NCI-H128 (cell line): ENCODE data around the gene LIF.
"Not testable (repeated sequence)": the region's sequence is repeated elsewhere in the genome, so short reads cannot be mapped to it uniquely, and the experiment has no call there.

Experiments used
- DNase-seq: peaks from one replicate; lab custom pipeline; 2025; ENCODE audit not compliant: unreplicated experiment; lab: John Stamatoyannopoulos, UW

The LIF gene

GRCh38 chr22:30228509-30229359 lies 17.8 kb downstream of the LIF start:
- DNase-seq = no peak

DNA sequence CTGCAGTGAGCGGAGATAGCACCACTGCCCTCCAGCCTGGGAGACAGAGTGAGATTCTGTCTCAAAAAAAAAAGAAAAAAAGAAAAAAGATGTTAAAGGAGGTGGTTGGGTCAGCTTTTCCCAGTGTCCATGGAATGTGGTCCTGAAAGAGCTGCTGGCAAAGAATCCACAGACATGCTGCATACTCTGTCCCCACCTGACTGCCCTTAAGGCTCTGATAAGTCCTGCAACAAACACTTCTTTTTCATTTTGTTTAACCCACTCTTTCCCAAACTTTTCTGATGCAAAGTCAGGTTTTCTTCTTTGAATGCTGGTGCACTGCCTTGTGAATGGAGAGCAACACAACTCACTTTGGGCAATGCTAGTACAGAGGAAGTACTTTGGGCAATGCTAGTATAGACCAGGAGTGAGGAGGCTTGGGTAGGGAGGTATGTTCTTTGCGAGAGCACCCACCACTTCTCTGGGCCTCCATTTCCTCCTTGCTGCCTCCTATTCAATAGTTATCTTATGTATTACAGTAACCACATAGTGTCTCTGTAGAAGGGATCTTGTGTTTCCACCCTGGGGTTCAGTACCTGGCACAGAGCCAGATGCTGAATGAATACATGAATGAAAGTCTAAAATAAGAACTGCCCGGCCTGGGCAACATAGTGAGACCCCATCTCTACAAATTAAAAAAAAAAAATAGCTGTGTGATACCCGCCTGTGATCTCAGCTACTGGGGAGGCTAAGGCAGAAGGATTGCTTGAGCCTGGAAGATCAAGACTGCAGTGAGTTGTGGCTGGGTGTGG lies 18.9 kb downstream of the LIF start:
- DNase-seq = no peak

DNA sequence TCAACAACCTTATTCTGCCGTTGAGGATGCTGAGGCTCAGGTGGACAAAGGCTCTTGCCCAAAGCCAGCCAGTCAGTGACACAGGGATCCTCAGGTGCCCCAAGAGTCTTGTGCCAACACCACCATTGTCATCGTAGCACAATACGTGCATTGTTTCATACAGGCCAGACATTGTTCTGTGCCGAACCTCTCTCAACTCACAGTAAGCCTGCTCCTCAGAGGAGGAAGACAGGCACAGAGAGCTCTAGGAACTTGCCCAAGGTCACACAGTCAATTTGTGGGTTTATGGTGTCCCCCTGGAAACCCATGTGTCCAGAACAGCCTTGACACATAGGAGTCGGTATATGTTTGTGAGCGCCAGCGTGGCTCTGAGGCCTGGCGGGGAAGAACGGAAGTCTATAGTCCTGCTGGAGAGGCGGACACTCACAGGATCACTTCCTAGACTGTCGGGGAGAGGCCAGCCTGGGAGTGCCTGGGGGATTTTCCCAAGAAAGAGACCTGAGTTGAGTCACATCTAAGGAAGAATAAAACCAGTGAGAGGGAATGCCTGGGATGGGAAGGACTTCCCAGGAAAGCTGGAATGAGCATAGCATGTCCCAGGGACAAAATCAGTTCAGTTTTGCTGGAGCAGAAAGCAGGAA lies 20.2 kb downstream of the LIF start:
- no peak for DNase-seq

DNA sequence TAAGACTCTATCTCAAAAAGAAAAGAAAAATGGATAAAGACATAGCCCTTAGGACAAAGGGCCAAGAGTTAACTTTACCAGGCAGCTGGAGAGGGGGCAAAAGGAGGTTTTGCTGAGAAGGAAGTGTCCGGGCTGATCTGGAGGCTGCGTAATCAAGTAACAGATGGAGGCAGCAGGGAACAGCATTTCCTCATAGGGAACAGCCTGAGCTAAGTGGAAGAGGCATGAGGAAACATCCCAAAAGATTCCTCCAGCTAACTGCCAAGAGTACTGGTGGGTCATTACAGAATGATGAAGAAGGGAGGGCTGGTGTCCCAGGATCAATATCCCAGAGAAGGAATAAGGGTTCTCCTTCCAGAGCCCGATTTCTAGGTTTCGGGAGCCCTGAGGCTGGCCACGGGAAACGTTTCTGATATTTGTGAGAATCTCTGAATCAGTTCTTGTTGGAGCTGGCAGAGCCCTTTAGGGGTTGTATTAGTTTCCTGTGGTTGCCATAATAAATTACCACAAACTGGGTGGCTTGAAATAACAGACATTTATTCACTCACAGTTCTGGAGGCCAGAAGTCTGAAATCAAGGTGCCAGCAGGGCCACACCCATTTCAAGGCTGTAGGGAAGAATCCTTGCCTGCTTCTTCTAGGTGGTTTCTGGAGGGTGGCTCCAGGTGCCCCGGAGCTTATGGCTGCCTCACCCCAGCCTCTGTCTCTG lies 21.2 kb downstream of the LIF start:
- no peak for DNase-seq

DNA sequence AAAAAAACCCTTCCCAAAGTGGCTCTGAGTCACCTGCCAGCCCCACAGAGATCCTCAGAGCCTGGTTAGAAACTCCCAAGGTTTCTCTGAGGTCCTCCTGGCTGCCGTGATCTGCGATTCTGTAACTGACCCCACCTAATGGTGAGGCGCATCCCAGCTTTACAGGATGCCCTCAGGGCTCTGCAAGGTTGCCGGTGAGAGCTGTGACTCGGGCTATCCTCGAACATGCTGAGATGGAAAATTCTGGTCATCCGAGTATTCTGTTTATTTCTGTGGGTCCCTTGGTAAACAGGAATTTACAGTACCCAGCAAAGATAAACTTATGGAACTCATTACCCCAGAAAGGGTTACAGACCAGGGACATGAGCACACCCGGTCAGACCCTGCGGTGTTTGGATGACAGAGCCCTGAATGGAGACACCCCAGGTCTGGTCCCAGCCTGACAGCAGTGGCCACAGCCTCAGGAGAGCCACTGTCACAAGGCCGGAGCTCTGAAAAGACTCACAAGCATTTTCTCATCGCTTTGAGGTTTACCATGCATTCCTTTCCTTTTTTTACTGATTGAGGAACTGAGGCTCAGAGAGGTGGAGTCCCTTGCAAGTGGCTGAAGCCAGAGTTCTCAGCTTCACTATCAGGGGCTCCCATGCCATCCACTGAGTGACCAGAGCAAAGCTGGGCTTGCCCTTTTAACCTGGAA lies 22.2 kb downstream of the LIF start:
- no peak for DNase-seq

DNA sequence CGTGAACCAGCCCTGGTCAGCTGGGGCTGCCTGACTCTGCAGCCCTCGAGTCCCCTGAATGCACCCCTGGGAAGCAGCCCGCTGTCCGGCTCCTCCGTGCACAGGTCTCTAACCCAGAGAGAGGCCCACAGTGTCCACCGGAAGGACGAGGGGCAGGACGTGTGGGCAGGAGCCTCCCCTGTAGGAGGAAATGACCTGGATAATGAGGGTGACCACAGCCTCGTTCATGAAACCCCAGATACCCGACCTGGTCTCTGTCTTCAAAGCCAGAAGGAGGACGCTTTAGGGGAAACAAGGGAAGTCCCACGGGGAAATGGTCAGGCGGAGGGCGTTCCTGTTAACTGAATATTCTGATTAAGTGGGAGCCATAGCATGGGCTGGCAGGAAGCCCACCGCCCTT lies 23.3 kb downstream of the LIF start:
- DNase-seq = no peak

GRCh38 chr22:30222321-30222720 lies 24.2 kb downstream of the LIF start:
- no peak for DNase-seq

GRCh38 chr22:30221121-30221992 lies 25.2 kb downstream of the LIF start:
- no peak for DNase-seq

- DNase-seq = no peak
Observed at GRCh38 chr22:30220338-30221012, 26.1 kb downstream of the LIF start.

DNA sequence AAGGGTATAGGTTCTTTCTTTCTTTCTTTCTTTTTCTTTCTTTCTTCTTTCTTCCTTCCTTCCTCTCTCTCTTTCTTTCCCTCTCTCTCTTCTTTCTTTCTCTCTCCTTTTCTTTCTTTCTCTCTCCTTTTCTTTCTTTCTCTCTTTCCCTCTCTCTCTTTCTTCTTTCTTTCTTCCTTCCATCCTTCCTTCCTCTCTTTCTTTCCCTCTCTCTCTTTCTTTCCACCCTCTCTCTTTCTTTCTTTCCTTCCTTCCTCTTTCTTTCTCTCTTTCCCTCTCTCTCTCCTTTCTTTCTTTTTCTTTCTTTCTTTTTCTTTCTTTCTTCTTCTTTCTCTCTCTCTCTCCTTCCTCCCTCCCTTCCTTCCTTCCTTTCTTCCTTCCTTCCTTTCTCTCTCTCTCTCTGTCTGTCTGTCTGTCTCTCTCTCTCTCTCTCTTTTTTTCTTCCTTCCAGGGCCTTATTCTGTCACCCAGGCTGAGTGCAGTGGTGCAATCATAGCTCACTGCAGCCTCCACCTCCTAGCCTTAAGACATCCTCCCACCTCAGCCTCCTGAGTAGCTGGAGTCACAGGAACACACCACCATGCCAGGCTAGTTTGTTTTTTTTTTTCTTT lies 26.8 kb downstream of the LIF start:
- DNase-seq = no peak

DNA sequence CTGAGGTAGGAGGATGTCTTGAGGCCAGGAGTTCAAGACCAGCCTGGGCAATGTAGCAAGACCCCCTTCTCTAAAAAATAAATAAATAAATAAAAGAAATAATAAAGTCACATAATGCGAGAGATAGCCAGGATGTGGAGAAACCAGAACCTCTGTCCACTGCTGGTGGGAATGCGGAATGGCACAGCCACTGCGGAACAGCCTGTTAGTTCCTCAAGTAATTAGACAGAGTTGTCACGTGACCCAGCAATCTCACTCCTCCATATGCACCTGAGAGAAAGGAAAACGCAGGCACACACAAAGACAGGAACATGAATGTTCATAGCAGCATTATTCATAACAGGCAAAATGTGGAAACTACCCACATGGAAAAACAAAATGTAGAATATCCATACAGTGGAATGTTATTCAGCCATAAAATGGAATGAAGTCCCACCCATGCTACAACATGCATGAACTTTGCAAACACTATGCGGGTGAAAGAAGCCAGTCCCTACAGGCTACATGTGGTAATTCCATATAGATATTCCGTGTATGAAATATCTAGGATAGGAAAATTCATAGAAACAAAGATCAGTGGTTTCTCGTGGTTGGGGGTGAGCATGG lies 27.4 kb downstream of the LIF start:
- DNase-seq = no peak

DNA sequence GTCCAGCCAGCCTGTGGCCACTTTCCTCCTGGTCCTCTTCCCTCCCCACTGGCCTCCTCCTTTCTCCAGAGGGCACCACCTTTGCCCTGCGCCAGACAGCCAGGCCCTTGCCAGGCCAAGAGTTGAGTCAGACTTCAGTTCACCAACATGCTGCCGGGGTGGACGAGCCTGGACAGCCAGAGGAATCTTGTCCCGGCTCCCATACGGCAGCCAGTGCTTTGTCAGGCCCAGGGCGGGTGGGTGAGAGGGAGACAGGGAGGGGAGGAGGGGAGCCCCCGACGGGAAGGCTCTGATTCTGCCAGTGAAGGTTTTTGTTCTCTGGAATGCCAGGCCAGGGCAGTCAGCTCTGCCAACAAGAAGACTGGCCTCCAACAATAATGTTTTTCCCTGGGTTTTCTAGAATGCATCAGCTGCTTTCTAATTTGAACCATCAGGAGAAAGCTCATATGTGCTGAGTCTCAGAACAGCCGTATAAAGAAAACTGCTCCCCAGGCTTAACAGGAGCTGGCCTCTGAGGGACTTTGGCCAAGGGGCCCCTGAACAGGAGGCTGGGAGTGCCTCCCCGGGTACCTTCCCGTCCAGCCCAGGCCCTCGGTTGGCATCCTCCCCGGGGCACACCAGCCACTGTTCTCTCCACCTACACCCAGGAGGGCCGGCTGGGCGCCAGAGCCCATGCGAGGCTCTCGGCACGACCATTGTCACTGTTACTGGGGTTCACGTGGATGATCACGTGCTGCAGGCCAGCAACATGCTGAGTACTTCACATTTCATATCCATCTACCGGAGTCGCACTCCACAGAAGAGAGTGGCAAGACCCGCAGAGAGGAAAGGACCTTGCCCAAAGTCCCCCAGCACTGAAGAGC lies 28.6 kb downstream of the LIF start:
- DNase-seq = no peak

DNA sequence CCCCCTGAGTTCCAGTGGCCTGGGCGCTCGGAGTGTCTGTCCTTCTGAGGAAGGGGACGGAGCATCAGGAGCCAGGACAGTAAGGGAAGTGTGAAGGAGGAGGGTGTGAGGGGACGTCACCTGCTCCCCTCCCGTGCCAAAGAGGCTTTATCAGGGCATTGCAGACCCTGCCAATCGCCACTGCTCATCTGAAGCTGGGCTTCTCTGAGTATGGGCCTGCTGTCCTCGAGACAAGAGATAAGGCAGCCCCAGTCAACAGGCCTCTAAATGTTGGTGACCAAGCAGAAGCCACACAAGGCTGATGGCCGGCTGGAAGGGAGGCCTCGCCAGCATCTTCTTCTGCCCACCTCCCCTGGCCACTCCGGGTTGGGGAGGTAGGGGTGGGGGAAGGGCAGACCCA lies 29.8 kb downstream of the LIF start:
- no peak for DNase-seq

- DNase-seq = not testable (repeated sequence)
Observed at GRCh38 chr22:30216272-30216671, 30.3 kb downstream of the LIF start.

- no peak for DNase-seq
Observed at GRCh38 chr22:30214703-30215407, 31.7 kb downstream of the LIF start.

GRCh38 chr22:30212996-30213441 lies 33.5 kb downstream of the LIF start:
- DNase-seq = no peak
